ENCODE data around the gene LASP1. TPM values are rescaled to one million over a fixed set of nuclear protein-coding genes. Genes with fewer than 3 reads are reported as not detected.
"Not testable (repeated sequence)": the region's sequence is repeated elsewhere in the genome, so short reads cannot be mapped to it uniquely, and the experiment has no call there.

LASP1 gene
- polyA plus RNA-seq, 1 donor: 73.6 TPM

DNA sequence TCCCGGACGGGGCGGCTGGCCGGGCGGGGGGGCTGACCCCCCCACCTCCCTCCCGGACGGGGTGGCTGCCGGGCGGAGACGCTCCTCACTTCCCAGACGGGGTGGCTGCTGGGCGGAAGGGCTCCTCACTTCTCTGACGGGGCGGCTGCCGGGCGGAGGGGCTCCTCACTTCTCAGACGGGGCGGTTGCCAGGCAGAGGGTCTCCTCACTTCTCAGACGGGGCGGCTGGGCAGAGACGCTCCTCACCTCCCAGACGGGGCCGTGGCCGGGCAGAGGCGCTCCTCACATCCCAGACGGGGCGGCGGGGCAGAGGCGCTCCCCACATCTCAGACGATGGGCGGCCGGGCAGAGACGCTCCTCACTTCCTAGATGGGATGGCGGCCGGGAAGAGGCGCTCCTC lies 60.9 kb downstream of the LASP1 start:
- DNase-seq (ENCODE audit: low read depth): not testable (repeated sequence)

DNA sequence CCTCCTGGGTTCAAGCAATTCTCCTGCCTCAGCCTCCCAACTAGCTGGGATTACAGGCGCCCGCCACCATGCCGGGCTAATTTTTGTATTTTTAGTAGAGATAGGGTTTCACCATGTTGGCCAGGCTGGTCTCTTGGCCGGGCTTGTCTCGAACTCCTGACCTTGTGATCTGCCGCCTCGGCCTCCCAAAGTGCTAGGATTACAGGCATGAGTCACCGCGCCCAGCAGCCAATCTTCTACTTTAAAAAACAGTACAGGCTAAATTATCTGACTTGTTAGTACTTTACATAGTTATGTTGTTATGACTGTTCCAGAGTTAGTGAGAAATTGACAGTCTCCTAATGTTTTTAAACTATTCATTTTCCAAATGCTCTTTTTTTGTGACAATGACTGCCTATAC lies 64.1 kb downstream of the LASP1 start:
- not testable (repeated sequence) for DNase-seq (ENCODE audit: low read depth)

DNA sequence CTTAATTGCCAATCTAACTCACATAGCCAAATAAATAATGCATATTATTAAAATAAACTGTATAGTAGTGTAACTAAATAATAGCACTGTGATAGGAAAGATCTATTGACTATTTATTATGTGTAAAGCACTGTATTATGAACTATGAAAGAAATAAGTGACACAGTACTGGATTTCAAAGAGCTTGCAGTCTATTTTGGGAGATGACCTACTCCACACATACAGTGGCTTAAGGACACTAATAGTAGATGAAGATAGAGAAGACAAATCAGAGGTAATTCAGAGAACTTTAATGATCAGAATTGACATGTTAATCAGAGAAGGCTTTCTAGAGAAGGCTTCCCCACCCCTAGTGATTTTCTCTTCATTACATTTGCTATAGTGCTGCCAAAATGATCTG lies 70.1 kb downstream of the LASP1 start:
- no peak for DNase-seq (ENCODE audit: low read depth)

DNA sequence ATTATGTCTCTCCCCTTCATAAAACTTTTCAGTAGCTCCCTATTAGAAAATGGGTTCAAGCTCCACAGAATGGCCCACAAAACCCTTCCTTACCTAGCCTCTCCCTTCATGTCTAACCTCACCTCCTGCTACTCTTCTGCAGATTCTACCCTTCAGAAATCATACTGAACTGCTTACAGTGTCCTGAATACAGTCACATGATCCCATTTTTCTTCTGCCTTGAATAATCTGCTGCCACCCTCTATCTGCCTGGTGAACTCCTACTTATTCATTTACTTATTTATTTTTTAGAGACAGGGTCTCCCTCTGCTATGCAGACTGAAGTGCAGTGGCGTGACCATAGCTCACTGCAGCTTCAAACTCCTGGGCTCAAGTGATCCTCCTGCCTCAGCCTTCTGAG lies 70.5 kb downstream of the LASP1 start:
- no peak for DNase-seq (ENCODE audit: low read depth)

DNA sequence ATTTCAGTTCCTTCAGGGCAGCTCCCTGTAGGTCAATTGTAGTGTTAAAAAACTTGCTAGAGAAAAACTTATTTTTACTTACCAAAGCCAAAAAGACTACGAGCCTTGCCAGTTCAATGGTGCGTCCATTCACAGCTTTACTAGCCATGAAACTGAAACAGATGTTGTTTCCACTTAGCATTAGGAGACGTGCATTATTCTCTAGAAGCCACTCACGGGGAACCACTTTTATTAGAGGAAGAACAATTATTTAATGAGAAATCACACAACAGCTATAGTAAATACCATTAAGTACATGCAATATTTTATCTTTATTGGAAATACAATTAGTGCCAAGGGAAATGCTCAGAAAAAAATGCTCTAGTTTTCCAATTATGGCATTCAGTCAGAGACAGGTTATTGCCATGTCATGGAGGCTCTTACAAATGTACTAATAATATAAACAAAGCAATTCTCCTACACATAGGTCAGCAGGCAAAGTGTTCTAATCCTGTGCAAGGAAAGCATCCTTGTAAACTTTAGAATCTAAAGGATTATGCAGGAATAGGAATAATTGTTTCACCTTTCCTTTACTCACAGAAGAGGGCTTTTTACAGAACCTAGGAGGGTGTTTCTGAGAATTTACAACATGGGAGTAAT lies 73.0 kb downstream of the LASP1 start:
- DNase-seq (ENCODE audit: low read depth): no peak

DNA sequence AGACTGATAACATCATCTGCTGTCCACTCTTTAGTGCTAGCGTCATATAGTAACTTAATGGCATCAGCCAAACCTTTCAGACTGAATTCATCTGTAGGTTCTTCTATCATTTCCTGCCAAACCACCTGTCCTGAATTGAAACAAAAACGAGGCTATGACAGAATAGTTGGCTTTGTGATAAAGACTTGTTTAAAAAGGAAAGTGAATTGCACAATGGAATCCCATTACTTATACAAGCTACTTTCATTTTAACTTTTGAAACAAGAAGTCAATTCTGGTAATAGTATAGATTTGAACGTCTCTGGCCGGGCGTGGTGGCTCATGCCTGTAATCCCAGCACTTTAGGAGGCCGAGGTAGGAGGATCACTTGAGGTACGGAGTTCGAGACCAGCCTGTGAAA lies 73.7 kb downstream of the LASP1 start:
- no peak for DNase-seq (ENCODE audit: low read depth)

DNA sequence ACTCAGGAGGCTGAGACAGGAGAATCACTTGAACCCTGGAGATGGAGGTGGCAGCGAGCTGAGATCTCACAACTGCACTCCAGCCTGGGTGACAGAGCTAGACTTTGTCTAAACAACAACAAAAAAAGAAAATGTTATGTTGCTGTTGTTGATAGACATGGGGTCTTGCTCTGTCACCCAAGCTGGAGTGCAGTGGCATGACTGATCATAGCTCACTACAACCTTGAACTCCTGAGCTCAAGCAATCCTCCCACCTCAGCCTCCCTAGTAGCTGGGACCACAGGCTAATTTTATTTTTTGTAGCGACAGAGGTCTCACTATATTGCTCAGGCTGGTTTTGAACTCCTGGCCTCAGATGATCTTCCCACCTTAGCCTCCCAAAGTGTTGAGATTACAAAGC lies 77.3 kb downstream of the LASP1 start:
- DNase-seq (ENCODE audit: low read depth): no peak

DNA sequence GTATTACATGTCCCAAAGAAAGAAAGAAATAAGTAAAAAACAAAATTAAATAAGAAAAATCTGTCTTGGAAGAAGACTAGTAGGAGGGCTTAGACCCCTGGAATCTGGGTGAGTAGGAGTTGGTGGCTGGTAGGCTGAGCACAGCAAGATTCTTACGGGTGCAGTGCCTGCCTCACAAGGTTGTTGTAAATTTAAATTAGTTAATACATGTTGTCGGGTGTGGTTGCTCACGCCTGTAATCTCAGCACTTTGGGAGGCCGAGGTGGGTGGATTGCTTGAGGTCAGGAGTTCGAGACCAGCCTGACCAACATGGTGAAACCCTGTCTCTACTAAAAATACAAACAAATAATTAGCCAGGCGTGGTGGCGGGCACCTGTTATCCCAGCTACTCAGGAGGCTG lies 83.9 kb downstream of the LASP1 start:
- not testable (repeated sequence) for DNase-seq (ENCODE audit: low read depth)

DNA sequence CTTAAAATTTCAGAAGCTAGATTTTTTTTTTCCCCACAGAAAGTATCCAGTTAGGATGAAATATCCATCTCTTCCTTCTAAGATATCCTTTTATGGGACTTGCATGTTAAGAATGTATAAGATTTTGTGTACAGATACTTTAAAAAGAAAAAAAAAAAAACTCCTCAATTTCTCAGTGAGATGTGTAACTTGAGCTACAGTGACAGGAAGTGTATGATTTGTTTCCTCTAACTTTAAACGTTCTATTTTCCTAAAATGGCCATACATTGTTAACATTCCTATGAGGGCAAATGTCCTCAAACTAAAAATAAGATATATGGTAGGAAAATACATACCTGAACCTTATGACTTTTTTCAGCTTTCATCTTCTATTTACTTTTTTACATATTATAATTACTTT lies 88.5 kb downstream of the LASP1 start:
- no peak for DNase-seq (ENCODE audit: low read depth)

DNA sequence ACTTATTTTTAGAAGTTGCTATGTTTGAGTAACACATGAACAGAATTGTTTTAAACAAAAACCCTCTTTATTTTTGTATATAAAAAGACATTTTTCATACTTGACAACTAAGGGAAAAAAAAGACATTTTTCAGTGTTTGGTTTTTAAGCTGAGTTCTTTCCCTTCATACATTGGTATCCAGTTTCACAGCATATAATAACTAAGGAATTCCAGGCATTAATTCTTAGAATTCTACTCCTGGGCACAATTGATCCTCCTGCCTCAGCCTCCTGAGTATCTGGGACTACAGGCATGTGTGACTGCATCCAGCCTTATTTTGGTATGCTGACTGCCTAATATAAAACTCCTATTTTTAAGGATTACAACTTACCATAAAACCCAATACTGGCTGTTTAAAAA lies 88.9 kb downstream of the LASP1 start:
- DNase-seq (ENCODE audit: low read depth): no peak

DNA sequence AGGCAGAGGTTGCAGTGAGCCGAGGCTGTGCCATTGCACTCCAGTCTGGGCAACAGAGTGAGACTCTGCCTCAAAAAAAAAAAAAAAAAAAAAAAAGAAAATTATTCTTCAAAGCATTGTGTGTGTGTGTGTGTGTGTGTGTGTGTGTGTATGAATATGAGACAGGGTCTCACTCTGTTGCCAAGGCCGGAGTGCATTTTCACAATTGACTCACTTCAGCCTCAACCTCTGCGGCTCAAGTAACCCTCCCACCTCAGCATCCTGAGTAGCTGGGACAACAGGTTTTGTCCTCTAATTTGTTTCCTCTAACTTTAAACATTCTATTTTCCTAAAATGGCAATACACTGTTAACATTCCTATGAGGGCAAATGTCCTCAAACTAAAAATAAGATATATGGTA lies 89.7 kb downstream of the LASP1 start:
- DNase-seq (ENCODE audit: low read depth): no peak

DNA sequence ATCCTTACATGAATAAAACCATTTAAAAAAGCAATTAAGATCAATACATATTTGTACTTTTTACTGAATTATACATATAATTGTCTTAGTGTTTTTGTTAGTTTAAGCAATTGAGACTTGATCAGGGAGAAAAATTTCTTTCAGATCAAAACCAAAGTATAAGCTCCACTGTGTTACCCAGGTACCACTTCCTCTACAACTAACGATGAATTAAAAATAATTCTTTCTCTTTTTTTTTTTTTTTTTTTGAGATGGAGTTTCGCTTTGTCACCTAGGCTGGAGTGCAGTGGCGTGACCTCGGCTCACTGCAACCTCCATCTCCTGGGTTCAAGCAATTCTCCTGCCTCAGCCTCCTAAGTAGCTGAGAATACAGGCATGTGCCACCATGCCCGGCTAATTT lies 90.5 kb downstream of the LASP1 start:
- DNase-seq (ENCODE audit: low read depth): no peak

DNA sequence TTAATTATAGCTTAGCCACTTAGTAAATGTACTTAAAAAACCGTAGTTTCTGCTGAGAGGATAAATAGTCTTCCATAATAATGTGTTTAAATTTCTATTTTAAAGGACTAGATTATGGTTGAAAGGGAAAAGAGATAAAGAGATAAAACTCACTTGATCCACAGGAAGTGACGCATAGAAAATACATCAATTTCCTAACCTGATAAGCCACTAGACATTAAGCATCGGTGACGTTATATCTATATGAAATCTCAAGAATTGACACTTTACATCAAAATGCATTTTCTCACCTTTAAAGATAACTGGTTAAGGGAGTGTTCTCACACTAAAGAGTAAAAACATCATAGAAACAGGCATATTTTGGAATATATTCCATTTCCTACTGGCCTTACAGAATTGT lies 91.6 kb downstream of the LASP1 start:
- DNase-seq (ENCODE audit: low read depth): no peak

DNA sequence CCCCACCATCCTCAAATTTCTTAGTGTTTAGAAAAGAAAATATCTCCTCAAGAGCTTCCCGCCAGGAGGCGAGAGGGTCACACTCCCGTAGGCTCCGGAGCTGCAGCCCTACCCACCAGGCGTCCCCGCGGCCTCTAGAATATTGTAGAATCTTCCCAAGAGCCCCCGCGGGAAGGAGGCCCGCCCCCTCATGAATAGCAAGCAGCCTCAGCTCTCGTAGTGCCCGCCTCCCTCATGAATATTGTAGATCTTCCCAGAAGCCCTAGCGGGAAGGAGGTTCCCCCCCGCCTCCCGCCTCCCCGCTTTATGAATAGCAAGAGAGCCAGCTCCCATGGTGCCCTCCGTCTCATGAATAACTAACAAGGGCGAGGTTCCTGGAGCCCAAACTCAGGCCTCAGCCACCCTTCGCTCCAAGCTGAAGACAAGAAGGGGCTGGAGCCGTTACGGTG lies 97.5 kb downstream of the LASP1 start, which contains the start of gene FBXO47:
TSS of gene FBXO47 (minus strand) at position 114 of the 449 bp plus-strand sequence. CDS start 4,378 bp downstream, outside the sequence.
- peak; percentile 58 for DNase-seq (ENCODE audit: low read depth)

DNA sequence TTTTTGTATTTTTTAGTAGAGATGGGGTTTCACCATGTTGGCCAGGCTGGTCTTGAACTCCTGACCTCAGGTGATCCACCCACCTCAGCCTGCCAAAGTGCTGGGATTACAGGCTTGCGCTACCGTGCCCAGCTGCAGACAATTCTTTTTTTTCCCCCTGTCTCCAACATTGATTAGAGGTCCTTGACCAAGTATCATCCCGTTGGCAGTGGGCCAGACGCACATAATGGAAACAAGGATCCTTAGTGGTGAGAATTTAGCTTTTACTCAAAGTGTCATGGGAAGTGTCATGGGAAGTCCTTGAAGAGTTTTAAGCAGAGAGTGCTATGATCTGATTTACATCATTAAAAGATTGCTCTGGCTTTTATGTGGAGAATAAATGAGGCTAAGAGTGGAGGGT lies 99.4 kb downstream of the LASP1 start:
- no peak for DNase-seq (ENCODE audit: low read depth)

DNA sequence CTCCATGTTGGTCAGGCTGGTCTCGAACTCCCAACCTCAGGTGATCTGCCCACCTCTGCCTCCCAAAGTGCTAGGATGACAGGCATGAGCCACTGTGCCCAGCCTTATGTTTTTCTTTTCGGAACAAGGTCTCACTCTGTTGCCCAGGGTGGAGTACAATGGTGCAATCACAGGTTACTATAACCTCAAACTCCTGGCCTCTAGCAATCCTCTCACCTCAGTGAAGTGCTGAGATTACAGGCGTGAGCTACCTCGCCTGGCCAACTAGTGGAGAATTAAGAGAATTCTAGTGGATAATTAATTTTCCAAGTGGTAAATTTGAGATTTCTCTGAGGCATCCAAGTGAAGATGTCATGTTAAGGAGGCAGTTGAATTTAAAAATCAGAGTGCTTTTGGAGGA lies 100.3 kb downstream of the LASP1 start:
- no peak for DNase-seq (ENCODE audit: low read depth)

DNA sequence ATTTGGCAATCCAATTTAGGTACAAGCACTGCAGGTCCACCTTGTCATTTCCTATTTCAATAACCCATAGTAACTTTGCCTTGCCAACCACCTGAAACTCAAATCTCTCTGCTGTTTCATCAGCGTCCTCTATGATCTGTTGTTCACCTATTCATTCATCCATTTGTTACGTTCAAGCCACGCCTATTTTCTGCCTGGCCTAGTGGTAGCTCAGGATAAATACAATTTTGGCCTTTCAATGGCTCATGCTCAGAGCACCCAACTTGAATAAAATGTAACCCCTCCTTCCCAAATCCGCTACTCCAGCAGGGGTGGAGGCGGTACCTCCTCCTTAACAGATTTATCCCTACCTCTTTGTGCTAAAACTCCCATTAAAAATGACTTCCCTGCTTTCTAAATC lies 100.9 kb downstream of the LASP1 start:
- no peak for DNase-seq (ENCODE audit: low read depth)

Other genes starting within 250 kb of the LASP1 start
- gene EPOP, start 195.1 kb upstream of the LASP1 start, polyA plus RNA-seq (ENCODE audit: insufficient read length): 0.51 TPM
- 74.0 TPM for gene MLLT6, start 164.8 kb upstream of the LASP1 start, polyA plus RNA-seq (ENCODE audit: insufficient read length)
- 16.9 TPM for gene CISD3, start 139.7 kb upstream of the LASP1 start, polyA plus RNA-seq (ENCODE audit: insufficient read length)
- gene PCGF2, start 121.7 kb upstream of the LASP1 start, polyA plus RNA-seq (ENCODE audit: insufficient read length): 30.6 TPM
- gene PSMB3, start 117.3 kb upstream of the LASP1 start, polyA plus RNA-seq (ENCODE audit: insufficient read length): 73.3 TPM
- gene PIP4K2B, start 70.5 kb upstream of the LASP1 start, polyA plus RNA-seq (ENCODE audit: insufficient read length): 65.2 TPM
- 13.9 TPM for gene CWC25, start 44.7 kb upstream of the LASP1 start, polyA plus RNA-seq (ENCODE audit: insufficient read length)
- gene RPL23, start 16.3 kb upstream of the LASP1 start, polyA plus RNA-seq (ENCODE audit: insufficient read length): 3,022 TPM
- not detected for gene FBXO47, start 97.3 kb downstream of the LASP1 start, polyA plus RNA-seq (ENCODE audit: insufficient read length)